ENCODE measurements around the gene NEAT1.

Gene NEAT1

DNA sequence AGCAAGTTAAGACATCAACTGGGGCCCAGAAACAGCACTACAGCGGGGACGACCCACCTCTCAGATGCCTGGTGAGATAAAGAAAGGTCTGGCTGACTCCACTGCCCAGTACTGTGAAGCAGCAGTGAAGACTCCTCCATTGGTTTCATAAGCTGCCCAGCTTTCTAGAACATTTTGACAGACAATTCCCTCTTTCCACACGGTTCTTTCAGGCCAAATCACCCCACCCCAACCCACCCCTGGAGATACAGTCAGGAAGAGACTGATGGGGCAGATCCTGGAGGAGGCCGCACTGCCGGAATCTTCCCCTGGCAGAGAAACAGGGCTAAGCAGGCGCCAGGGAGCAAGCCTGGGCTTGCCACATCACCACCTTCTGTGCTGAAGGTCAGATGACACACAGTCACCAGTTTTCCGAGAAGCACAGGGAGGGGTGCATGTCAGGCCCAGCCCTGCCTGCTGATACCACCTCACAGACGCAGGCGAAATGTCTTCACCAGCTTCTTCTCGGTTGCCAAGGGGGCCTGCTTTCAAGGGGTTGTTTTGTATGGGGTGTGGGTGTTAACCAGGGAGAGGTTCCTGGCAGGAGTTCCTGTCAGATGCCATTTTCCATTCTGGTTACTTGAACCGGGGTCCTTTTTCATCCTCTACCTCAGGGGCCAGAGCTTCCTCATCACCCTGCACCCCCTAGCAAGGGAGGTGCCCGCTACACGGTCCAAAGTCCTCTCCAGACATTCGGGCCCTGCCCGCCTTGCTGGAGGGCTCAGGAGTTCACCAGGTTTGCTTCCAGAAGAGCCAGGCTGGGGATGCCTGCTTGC lies 1.4 kb upstream of the NEAT1 start:
- no peaks in the 10 kb centered on the region for H3K9me3 Mint-ChIP-seq
- H3K4me3 Mint-ChIP-seq = peak overlapping the region; percentile 100
- peaks cover 2% of the 10 kb centered on the region for H3K27me3 Mint-ChIP-seq
- peaks cover 68% of the 10 kb centered on the region for H3K36me3 Mint-ChIP-seq (ENCODE audit: low read depth)
- peak overlapping the region; percentile 100 for H3K27ac Mint-ChIP-seq
- DNase-seq = peak; percentile 87
- peaks cover 56% of the 10 kb centered on the region for H3K4me1 Mint-ChIP-seq (ENCODE audit: low read depth)

DNA sequence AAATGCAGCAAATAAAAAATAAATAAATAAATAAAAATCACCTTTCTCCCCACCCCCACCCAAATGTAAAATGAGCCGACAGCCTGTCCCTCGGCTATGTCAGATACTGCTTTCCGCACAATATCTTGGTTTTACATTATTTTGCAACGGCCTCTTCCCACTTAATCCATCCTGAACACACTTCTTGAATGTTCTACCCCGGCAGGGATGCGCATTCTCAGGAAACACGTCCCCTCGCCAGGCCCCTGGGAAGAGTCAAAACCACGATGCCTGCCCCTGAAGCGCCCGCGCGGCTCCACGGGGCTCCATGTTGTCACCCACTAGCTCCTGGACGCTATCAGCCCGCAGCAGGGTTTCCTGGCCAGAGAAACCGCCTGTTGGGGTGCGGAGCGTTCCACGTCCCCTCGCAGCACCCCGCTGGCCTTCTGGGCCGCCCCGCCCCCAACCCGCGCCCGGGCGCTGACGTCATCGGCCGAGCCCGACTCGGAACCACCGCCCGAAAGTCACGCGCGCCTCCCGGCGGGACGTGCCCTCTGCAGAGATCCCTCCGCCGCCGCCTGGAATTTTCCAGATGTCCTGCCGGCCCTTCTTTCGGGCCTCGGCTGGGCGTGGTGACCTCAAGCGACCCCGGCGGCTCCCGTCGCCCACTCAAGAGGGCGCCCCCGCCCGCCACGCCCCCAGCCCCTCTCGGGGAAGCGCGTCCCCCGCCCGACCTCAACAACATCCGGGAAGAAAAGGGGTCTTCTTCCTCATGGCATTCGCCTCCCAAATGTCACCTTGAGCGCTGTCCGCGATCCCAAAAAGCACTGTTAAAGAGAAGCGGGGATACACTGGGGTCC lies 585 bp upstream of the NEAT1 start:
- Mint-ChIP-seq H3K4me3 (peak overlapping the region; percentile 100), H3K4me1 (ENCODE audit: low read depth) (peaks cover 56% of the 10 kb centered on the region), H3K27me3 (peaks cover 2% of the 10 kb centered on the region), H3K9me3 (no peaks in the 10 kb centered on the region), H3K27ac (peak overlapping the region; percentile 100), H3K36me3 (ENCODE audit: low read depth) (peaks cover 72% of the 10 kb centered on the region)
- DNase-seq = peak; percentile 98

DNA sequence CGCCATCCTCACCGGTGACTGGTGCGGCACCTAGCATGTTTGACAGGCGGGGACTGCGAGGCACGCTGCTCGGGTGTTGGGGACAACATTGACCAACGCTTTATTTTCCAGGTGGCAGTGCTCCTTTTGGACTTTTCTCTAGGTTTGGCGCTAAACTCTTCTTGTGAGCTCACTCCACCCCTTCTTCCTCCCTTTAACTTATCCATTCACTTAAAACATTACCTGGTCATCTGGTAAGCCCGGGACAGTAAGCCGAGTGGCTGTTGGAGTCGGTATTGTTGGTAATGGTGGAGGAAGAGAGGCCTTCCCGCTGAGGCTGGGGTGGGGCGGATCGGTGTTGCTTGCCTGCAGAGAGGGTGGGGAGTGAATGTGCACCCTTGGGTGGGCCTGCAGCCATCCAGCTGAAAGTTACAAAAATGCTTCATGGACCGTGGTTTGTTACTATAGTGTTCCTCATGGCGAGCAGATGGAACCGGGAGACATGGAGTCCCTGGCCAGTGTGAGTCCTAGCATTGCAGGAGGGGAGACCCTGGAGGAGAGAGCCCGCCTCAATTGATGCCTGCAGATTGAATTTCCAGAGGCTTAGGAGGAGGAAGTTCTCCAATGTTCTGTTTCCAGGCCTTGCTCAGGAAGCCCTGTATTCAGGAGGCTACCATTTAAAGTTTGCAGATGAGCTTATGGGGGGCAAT lies 1.1 kb downstream of the NEAT1 start:
- H3K36me3 Mint-ChIP-seq (ENCODE audit: low read depth) = peaks cover 83% of the 10 kb centered on the region

DNA sequence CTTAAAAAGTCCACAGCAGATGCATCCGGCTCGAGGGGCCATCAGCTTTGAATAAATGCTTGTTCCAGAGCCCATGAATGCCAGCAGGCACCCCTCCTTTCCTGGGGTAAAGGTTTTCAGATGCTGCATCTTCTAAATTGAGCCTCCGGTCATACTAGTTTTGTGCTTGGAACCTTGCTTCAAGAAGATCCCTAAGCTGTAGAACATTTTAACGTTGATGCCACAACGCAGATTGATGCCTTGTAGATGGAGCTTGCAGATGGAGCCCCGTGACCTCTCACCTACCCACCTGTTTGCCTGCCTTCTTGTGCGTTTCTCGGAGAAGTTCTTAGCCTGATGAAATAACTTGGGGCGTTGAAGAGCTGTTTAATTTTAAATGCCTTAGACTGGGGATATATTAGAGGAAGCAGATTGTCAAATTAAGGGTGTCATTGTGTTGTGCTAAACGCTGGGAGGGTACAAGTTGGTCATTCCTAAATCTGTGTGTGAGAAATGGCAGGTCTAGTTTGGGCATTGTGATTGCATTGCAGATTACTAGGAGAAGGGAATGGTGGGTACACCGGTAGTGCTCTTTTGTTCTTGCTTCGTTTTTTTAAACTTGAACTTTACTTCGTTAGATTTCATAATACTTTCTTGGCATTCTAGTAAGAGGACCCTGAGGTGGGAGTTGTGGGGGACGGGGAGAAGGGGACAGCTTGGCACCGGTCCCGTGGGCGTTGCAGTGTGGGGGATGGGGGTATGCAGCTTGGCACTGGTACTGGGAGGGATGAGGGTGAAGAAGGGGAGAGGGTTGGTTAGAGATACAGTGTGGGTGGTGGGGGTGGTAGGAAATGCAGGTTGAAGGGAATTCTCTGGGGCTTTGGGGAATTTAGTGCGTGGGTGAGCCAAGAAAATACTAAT lies 1.9 kb downstream of the NEAT1 start:
- Mint-ChIP-seq H3K27ac (peak overlapping the region; percentile 100), H3K9me3 (no peaks in the 10 kb centered on the region), H3K27me3 (peaks cover 2% of the 10 kb centered on the region), H3K4me3 (peak overlapping the region; percentile 100), H3K36me3 (ENCODE audit: low read depth) (peaks cover 80% of the 10 kb centered on the region), H3K4me1 (ENCODE audit: low read depth) (peaks cover 58% of the 10 kb centered on the region)
- DNase-seq = peak; percentile 80

More for the DNA sequence above, 1.1 kb downstream of the NEAT1 start:
- H3K27ac Mint-ChIP-seq = peak overlapping the region; percentile 100
- peaks cover 2% of the 10 kb centered on the region for H3K27me3 Mint-ChIP-seq
- DNase-seq = peak; percentile 71
- peak overlapping the region; percentile 100 for H3K4me3 Mint-ChIP-seq
- no peaks in the 10 kb centered on the region for H3K9me3 Mint-ChIP-seq
- peaks cover 56% of the 10 kb centered on the region for H3K4me1 Mint-ChIP-seq (ENCODE audit: low read depth)

DNA sequence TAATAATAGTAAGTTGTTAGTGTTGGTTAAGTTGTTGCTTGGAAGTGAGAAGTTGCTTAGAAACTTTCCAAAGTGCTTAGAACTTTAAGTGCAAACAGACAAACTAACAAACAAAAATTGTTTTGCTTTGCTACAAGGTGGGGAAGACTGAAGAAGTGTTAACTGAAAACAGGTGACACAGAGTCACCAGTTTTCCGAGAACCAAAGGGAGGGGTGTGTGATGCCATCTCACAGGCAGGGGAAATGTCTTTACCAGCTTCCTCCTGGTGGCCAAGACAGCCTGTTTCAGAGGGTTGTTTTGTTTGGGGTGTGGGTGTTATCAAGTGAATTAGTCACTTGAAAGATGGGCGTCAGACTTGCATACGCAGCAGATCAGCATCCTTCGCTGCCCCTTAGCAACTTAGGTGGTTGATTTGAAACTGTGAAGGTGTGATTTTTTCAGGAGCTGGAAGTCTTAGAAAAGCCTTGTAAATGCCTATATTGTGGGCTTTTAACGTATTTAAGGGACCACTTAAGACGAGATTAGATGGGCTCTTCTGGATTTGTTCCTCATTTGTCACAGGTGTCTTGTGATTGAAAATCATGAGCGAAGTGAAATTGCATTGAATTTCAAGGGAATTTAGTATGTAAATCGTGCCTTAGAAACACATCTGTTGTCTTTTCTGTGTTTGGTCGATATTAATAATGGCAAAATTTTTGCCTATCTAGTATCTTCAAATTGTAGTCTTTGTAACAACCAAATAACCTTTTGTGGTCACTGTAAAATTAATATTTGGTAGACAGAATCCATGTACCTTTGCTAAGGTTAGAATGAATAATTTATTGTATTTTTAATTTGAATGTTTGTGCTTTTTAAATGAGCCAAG lies 2.7 kb downstream of the NEAT1 start:
- H3K36me3 Mint-ChIP-seq (ENCODE audit: low read depth) = peaks cover 84% of the 10 kb centered on the region
- H3K9me3 Mint-ChIP-seq = no peaks in the 10 kb centered on the region
- H3K27me3 Mint-ChIP-seq = peaks cover 2% of the 10 kb centered on the region
- H3K27ac Mint-ChIP-seq = peak overlapping the region; percentile 100
- H3K4me3 Mint-ChIP-seq = peak overlapping the region; percentile 100
- peaks cover 61% of the 10 kb centered on the region for H3K4me1 Mint-ChIP-seq (ENCODE audit: low read depth)
- peak; percentile 75 for DNase-seq

DNA sequence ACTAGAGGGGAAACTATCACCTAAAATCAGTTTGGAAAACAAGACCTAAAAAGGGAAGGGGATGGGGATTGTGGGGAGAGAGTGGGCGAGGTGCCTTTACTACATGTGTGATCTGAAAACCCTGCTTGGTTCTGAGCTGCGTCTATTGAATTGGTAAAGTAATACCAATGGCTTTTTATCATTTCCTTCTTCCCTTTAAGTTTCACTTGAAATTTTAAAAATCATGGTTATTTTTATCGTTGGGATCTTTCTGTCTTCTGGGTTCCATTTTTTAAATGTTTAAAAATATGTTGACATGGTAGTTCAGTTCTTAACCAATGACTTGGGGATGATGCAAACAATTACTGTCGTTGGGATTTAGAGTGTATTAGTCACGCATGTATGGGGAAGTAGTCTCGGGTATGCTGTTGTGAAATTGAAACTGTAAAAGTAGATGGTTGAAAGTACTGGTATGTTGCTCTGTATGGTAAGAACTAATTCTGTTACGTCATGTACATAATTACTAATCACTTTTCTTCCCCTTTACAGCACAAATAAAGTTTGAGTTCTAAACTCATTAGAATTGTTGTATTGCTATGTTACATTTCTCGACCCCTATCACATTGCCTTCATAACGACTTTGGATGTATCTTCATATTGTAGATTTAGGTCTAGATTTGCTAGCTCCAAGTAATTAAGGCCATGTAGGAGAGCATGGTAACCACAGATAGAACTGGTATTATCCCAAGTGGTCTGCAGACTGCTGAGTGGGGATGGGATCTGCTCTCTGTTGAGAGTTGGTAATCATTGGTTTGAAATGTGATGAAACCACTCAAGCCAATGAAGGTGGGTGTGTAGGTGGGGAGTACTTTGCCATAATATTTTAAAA lies 3.6 kb downstream of the NEAT1 start:
- H3K36me3 Mint-ChIP-seq (ENCODE audit: low read depth) = peaks cover 84% of the 10 kb centered on the region
- peaks cover 62% of the 10 kb centered on the region for H3K4me1 Mint-ChIP-seq (ENCODE audit: low read depth)
- peak overlapping the region; percentile 100 for H3K4me3 Mint-ChIP-seq
- DNase-seq = peak; percentile 34
- H3K27me3 Mint-ChIP-seq = peaks cover 2% of the 10 kb centered on the region
- H3K9me3 Mint-ChIP-seq = no peaks in the 10 kb centered on the region
- H3K27ac Mint-ChIP-seq = peak overlapping the region; percentile 100

DNA sequence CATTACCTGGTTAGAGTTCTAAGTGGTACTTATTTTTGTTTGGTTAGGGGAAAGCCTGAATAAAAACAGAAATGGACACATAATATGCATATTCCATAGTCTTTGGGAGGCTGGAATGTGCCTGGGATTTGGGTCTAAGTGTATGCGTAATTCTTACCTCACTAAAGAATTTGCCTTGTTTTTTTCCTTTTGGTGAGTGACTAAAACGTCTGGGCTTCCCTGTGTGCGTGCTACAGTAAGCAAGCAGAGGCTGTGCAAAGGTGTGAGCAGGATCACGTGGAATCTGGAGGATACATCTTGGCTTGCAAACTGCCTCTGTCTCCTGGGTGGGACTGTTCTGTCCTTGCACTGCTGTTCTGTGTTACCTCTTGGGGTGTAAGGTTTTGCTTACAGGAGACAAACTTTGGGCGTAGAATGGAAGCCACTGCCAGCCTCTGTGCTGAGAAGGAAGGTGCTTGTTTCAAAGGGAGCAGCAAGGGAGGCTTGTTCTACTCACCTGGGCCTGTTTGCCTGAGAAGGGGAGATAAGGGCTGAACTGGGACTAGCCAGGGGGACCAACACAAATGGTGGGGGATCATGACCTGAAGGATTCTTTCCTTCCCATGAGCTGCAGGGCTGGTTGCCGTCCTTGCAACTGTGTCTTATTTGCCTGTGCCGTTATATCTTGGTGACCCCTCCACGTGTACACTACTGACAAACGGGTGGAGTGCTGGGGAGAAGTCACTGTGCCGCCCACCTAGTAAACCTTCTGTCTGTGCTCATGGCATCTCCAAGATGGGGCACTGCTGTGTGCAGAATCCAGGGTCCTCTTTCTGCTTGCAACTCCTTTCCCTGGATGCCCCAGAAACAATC lies 4.5 kb downstream of the NEAT1 start:
- DNase-seq = peak; percentile 66
- H3K27me3 Mint-ChIP-seq = peaks cover 2% of the 10 kb centered on the region
- H3K36me3 Mint-ChIP-seq (ENCODE audit: low read depth) = peaks cover 86% of the 10 kb centered on the region

DNA sequence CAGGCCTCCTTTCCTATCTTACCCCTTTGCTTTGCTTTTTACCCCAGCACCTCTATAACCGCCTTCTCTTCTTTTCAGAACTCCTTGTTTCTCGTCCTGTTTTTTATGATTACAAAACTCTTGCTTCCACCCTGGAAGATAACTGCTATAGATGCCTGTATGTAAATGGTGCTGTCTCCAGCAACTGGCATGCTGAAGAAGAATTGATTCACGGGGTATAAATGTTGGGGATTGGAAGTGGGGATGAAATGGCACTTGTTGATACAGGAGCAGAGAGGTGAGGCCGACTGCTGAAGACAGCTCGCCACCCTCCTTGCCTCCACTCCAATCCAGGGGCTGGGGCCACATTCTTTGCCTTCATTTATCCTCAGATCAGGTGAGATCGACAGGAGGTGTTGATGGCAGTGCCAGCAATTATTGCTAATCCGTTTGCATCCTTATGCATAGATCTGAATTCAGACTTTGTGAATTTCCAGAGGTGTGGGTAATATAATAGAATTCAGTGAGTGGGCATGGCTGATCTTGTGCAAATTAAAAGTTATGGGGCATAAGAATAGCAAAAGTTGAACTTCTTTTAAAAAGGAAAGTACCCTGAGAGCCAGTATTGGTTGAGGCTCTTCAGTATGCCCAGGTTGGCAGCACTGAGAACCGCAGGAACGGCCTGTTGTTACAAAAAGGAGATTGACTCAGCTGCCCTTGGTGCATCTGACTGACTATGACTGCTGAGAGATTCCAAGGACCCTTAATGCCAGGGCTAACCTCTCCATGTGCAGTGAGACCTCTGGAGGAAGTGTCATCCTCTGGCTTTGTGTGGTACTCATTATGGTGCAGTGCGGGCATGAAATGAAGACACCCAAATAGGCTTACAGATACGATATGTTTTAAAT lies 5.3 kb downstream of the NEAT1 start:
- H3K4me1 Mint-ChIP-seq (ENCODE audit: low read depth) = peaks cover 72% of the 10 kb centered on the region
- H3K27me3 Mint-ChIP-seq = peaks cover under 1% of the 10 kb centered on the region
- no peaks in the 10 kb centered on the region for H3K9me3 Mint-ChIP-seq
- peak overlapping the region; percentile 100 for H3K4me3 Mint-ChIP-seq
- peak; percentile 64 for DNase-seq
- H3K27ac Mint-ChIP-seq = peak overlapping the region; percentile 100
- H3K36me3 Mint-ChIP-seq (ENCODE audit: low read depth) = peaks cover 88% of the 10 kb centered on the region

More for the DNA sequence above, 4.5 kb downstream of the NEAT1 start:
- H3K4me1 Mint-ChIP-seq (ENCODE audit: low read depth) = peaks cover 69% of the 10 kb centered on the region
- peak overlapping the region; percentile 100 for H3K4me3 Mint-ChIP-seq
- no peaks in the 10 kb centered on the region for H3K9me3 Mint-ChIP-seq
- peak overlapping the region; percentile 100 for H3K27ac Mint-ChIP-seq

DNA sequence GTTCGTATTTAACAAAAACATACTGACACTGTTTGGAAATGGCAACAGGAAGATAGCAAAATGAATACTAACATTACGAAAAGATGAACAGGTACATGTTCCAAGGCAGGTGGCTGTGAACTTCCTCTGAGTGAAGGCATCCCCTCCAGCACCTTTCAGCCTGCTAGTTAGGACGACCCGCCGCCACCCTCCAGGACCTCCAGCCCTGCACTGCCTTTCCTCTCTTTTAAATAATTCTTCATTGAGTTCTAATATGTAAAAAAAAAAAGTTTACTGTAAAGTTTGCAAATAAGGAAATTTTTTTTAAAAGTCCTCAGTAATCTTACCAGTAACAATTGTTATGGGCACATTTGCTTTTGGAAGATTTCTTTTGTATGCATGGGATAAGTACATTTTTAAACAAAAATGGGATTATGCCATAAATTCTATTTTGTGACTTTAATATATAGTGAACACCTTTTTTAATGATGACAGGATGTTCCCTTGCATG lies 6.0 kb downstream of the NEAT1 start:
- no peaks in the 10 kb centered on the region for H3K27me3 Mint-ChIP-seq
- H3K27ac Mint-ChIP-seq = peak overlapping the region; percentile 100
- H3K4me3 Mint-ChIP-seq = peak overlapping the region; percentile 100
- H3K9me3 Mint-ChIP-seq = no peaks in the 10 kb centered on the region
- peaks cover 77% of the 10 kb centered on the region for H3K4me1 Mint-ChIP-seq (ENCODE audit: low read depth)
- H3K36me3 Mint-ChIP-seq (ENCODE audit: low read depth) = peaks cover 86% of the 10 kb centered on the region
- no peak for DNase-seq

DNA sequence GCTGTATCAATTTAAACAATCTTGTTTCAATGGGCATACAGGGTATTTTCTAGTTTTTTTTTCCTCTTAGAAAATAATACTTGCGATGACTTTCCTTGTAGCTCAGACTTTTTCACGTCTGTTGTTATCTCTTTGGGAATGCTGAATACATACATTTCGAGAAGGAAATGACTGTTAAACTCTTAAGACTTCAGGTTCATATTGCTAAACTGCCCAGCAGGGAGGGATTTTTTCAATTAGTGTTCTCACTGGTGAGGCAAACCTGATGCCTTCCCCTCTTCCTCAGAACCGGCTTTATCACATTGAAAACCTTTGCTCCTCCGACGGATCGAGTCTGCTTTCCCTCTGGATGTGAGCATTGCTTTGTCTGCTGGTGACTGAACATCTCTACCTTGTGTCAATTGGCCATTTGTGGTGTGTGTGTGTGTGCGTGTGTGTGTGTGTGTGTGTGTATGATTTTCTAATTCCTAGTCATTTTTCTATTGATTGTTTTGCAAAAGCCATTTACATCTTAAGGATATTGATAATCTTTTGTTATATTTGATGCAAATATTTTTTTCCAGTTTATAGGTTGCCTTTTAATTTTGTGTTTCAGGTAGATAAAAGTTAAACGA lies 6.6 kb downstream of the NEAT1 start:
- H3K27ac Mint-ChIP-seq = peak overlapping the region; percentile 100
- peak; percentile 48 for DNase-seq
- no peaks in the 10 kb centered on the region for H3K27me3 Mint-ChIP-seq
- H3K36me3 Mint-ChIP-seq (ENCODE audit: low read depth) = peaks cover 86% of the 10 kb centered on the region
- H3K4me3 Mint-ChIP-seq = peak overlapping the region; percentile 100
- H3K4me1 Mint-ChIP-seq (ENCODE audit: low read depth) = peaks cover 81% of the 10 kb centered on the region
- H3K9me3 Mint-ChIP-seq = no peaks in the 10 kb centered on the region

Measured in activated T-cell treated with anti-CD3 and anti-CD28 coated beads, Interleukin-2, amount 50 U/mL, for 24 hours (primary cell).